ENCODE data around the gene NRXN3.

- TF ChIP-seq CTCF (IDR thresholded peaks at IDR 0.05; ENCODE audit: low read length) (no peak), EZH2 (IDR thresholded peaks at IDR 0.05; ENCODE audit: borderline replicate concordance, low read length) (no peak)
Observed at GRCh38 chr14:79649856-79650255, 1479.7 kb downstream of the NRXN3 start.

Measured in OCI-LY1 (cell line).